Measurements from ENCODE around the gene CTAG1A.
"Not testable (repeated sequence)": the region's sequence is repeated elsewhere in the genome, so short reads cannot be mapped to it uniquely, and the experiment has no call there.

Gene CTAG1A

DNA sequence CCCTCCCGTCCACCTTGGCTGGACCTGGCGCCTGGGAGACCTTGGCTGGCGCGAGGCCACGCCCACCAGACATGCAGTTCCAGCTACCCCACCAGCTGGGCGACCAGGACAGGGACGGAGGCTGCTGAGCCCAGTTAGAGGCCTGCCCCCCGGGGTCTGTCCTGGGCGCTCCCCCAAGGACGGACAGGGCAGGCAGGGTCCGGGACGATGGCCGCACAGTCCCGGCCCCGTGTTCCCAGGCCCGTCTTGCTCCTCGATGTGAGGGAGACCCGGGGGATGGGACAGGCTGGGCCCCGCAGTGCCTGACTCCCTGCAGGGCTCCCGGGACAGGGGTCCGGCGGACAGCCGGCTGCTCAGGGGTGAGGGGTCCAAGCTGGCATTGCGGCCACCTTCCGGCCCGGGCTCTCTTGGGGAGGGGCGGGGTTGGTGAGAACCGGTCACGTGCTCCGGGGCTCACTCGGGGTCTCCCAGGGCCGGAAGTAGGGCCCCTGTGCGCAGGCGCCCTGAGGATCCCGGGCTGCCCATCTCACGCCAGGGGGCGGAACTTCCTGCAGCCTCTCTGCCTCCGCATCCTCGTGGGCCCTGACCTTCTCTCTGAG lies at the start of gene CTAG1A:
CTAG1A (plus strand) TSS at position 549 of the 599 bp plus-strand sequence. CDS start 74 bp downstream, outside the sequence.
- not testable (repeated sequence) for DNase-seq

DNA sequence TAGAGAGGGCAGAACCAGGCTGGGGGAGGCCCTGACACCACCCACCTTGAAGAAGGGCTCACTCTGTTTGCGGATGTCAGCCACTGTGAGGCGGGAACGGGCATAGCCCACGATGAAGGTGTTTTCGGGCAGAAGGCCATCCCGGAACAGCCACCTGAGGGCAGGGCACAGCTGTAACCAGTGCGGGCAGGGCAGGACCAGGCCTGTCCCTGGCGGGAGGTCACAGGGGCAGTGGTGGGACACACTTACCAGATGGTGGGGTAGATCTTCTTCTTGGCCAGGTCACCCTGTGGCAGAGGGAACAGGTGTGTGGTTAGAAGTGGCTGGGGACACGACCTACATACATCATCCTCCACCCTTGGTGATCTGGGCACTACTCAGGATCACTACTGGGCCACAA lies 49.0 kb upstream of the CTAG1A start:
- no peak for DNase-seq

DNA sequence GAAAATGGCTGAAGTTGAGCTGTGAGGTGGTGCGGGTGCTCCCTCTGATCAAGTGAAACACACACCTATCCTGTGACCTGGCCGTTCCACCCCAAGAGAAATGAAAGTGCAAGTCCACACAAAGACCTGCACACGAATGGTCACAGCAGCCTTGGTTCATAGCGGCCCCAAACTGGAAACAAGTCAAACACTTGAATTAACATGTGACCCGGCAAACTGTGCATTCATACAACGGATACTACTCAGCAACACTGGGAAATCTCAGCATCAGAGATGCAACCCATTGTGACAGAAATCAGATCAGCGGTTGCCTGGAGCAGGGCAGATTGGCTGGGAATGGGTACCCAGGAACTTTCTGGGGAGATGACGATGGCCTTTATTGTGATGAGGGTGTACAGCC lies 45.9 kb upstream of the CTAG1A start:
- no peak for DNase-seq

DNA sequence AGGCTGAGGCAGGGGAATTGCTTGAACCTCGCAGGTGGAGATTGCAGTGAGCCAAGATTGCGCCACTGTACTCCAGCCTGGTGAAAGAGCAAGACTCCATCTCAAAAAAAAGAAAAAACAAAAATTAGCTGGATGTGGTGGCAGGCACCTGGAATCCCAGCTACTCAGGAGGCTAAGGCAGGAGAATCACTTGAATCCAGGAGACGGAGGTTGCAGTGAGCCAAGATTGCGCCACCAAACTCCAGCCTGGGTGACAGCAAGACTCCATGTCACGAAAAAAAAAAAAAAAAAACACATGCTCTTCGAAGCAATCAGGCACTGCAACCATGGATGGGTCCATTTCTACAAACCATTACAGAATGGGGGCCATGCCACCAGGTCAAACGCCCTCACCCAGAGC lies 44.6 kb upstream of the CTAG1A start:
- DNase-seq, result not testable (repeated sequence)

DNA sequence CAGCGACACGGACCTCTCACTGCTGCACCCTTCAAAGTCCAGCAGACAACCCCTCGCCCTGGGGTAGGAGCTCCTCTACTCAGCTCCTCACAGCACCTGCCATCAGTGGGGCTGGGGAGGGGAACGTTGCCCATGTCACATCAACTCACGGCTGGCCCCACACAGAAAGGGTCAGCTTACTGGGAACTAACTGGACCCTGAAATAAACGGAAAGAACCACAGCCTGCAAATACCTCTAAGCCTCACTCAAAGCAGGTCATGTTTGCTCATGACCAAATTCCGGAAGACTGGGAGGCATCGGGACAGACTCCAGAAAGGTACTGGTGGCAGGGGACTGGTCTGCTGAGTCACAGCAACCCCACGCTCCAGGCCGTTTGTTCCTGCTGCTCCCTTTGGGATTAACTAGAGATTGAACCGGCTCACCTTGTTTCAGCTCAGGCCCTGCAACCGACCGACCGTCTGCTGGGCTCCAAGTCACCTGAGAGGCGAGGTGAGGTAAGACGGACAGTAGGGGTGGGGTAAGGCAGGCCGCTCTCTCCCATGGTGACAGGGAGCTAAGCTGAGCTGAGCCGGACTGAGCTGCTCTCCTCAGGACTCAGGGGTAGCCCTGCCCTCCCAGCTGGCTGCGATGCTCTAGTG lies 43.9 kb upstream of the CTAG1A start:
- no peak for DNase-seq

DNA sequence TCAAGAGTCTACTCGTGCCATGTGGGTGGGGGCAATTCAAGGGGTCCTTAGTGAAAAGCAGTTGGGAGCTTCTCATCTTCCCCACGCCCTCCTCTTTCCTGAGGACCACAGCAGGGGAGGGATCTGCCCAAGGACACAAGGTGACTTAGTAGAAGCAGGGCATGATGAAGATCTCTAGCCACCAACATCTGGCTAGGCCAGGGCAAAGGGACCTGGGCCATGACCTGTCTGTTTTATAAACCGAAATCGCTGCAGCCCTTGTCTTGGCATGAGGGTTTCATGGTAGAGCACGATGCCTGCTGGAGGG lies 43.4 kb upstream of the CTAG1A start:
- no peak for DNase-seq

DNA sequence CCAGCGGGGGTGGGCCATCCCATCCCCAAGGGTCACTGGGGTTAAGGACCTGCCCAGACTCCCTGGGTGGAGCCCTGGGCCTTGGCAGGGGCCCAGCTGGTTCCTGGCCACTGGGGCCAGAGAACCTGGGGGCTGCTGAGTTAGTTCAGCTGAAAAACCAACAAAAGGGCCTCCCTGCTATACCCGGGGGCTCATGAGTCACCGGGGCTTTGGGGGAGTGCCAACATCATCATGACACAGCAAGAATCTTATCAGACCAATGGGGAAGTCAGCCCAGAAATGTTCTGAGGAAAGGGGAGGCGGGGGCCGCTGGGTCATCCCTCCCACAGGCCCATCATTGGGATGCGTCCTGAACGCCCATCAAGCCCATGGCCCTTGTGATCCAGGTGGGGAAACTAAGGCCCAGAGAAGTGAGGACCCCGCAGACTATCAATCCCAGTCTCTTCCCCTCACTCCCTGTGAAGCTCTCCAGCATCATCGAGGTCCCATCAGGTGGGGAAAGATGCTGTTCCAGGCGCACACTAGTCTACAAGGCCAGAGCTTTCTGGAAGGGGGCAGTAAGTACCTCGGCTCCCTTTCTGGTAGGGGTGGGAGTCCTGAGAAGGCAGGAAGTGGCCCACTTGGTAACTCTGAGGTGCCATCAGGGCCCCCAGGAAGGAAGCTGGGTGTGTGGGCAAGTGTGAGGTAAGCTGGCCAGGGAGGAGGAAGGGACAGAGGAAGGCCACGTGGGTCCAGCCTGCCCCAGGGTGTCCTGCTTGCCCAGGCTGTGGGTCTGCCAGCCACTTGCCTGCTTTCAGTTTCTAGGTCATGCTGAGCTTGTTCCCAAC lies 42.8 kb upstream of the CTAG1A start:
- DNase-seq, result no peak

DNA sequence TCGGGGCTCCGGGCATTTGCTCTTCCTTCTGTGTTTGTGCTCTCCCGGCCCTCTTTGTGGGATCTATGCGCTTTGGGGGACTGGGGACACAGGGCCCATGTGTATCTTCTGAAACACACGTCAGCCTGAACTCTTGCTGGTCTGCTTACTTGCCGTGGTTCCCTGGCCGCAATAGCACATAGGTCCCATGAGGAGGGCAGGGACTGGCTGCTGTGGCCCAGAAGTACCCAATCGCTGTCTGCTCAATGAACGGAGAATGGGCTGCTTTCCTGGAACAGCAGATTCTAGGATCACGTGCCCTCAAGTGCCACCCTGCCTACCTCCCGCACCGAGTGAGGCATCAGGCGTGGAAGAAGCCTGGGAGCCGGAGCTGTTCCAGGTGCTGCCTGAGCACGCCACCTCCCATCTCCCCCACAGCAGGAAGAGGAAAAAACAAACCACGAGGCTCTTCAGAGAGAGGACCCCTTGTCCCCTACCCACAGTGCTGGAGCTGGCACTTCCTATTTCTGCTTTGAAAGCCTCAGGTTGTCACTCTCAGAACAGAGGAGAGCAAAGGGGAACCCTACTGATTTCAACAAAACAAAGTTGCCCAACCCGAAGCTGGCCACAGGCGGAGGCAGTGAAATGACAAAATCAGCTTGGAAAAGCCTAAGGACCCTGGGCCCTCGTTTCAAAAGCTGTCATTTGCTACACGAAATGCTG lies 42.1 kb upstream of the CTAG1A start:
- DNase-seq, result no peak

DNA sequence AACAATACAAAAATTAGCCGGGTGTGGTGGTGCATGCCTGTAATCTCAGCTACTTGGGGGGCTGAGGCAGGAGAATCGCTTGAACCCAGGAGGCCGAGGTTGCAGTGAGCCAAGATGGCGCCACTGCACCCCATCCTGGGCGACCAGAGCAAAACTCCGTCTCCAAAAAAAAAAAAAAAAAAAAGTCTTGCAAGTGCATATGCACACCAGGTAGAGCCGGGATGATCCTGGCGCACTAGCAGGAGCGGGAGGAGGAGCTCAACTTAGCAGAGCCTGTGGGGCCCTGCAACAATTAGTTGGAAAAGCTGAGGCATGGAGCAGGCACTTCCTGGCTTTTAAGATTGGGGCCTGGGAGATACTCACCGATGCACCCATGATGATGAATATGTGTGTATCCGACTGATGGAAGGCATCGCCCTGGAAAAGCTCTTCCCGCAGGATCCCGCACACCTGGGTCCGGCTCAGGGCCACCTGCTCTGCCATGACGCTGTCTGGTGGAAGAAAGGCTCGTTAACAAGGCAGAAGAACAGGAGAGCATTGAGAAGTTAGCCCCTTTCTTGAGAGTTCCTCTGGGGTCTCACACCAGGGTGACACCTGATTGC lies 39.2 kb upstream of the CTAG1A start:
- no peak for DNase-seq

DNA sequence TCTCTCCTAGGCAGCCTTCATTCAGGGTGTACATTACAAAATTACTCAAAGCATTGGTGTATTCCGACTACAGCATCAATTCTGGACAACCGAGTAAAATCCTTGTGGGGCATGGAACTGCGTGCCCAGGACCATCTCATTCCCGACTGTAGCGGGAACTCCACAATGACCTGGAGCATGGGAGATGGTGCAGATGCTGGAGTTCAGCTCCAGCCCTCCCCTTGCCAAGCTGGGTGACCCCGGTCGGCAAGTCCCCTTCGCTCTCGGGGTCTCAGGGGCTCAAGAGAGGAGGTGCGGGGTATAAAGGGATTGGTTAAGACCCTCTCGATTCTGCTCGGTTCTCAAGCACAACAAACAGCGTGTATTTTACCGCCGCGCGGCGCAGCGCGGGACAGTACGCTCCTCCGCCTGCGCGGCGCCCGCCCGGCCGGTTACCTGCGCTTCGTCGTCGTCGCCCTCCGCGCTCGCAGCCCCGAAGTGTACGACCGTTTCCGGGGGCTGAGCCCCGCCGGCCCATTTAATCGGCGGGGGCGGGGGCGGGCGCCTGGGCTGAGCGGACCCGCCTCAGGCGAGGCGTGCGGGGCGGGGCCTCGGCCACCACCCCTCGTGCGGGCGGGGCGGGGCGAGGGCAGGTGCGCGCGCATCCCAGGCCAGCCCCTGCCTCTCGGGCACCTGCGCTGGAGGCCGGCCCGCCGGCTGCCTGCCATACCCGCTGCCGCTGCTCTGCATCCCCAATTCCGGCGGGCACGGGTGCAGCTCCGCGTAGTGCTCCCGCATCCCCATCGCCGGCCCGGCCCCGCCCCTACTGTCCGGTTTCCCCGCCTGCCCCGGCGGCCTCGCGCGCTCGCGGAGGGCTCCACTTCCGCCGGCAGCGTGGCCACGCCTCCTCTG lies 38.3 kb upstream of the CTAG1A start, which contains the start of gene G6PD:
G6PD (minus strand) TSS at position 493 of the 891 bp plus-strand sequence. CDS start 691 bp downstream, outside the sequence.
- peak; percentile 67 for DNase-seq

DNA sequence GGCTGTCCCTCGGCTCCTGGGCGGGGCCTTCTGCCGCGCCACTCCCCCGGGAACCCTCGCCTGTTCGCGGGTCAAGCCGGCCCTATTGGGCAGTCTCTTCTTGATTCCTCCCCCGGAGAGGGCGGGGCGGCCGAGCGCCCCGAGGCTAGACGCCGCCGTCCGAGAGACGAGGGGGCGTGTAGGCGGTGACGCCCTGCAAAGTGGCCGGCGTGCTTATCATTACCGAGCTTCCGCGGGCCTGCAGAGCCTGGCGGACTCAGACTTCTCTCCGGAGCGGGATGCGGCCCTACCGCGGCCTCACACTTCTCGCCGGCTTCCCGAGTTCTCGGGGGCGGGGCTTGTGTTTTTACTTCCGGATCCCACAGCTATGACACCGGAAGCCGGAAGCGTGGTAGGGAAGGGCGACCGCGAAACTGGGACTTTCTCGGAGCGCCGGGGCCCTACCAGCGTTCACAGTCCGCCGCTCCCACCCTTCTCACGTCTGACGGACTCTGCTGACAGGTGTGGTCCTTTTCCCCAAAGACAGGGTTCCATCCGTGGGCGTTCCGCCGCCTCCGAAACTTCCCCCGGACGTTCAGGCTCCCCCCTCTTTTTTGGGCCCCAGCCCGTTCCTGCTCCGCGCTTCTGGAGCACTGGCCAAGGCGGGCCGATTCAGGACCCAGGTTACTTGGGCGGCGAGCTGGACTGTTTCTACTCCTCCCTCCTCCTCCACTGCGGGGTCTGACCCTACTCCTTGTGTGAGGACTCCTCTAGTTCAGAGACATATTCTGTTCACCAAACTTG lies 37.5 kb upstream of the CTAG1A start, which contains the start of gene IKBKG:
IKBKG (plus strand) TSS at position 376 of the 783 bp plus-strand sequence. CDS start 4,383 bp downstream, outside the sequence.
- peak; percentile 88 for DNase-seq

DNA sequence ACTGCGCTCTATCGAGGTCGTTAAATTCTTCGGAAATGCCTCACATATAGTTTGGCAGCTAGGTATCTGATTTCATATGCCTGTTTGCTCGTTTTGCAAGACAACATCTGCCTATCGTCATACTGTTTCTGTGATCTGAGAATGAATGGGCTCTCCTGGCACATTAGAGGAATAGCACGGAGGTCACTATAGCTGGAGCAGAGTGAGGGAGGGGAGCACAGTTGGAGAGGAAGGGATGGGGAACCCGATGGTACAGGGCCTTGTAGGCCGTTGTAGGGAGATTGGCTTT lies 37.0 kb upstream of the CTAG1A start:
- DNase-seq, result no peak

DNA sequence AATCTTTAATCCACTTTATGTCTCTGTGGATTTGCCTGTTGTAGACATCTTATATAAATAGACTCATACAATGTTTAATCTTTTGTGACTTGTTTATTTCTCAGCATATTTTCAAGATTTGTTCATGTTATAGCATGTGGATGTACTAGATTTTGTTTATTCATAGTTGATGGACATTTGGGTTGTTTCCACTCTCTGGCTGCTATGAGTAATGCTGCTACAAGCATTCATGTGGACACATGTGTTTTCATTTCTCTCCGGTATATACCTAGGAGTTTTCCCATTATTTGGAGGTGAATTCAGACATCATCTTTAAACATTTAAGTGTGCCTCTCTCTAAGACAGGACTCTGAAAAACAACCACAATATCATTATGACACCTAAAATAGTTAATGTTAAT lies 35.2 kb upstream of the CTAG1A start:
- no peak for DNase-seq

DNA sequence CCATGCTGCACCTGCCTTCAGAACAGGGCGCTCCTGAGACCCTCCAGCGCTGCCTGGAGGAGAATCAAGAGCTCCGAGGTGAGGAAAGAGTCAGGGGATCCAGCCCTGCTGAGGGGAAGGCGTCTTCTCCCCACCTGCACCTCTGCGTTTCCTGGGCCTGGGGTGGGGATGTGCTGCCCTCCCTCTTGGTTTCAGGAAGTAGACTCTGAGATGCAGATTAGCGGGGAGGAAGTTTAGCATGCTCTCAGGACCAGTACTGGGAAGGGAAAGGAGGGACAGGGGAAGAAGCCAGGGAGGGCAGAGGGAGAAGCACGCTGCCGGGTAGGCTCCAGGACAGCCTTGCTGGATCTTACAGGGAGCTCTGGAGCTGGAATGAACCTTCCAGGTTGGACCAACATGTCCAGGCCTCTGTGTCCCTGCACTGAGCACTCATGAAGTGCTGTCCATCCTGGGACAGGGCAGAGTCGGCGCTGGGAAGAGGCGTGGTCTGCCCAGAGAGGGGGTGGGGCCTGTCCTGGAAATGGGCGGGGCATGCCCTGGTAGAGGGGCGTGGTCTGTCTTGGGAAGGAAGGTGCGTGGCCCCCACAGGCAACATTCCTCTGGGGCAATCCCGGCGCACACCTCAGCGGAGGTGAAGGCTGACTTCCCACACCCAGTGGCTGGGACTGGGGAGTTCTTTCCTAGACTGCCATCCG lies 32.7 kb upstream of the CTAG1A start:
- DNase-seq, result not testable (repeated sequence)

DNA sequence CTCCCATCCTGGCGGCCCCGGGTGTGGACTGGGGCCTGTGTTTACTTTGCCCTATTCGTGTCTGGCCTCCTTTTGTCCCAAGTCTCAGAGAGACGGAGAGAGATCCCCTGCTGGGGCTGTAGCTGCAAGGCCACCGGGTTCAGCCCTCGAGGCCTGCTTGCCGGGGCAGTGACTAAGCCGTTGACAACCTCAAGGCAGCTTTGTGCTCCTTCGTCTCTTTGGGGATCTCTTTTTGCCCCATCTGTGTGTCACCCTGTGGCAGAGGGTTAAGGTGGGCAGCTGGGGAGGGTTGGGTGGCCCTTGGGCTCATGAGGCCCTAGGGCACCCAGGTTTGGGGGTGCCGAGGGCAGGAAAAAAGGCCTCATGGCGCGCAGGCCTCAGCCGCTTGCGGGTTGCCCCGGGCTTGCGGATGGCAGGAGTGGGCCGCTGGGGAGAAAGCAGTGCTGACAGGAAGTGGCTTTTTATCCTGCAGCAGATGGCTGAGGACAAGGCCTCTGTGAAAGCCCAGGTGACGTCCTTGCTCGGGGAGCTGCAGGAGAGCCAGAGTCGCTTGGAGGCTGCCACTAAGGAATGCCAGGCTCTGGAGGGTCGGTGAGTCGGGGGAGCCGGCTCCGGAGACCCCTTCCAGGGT lies 26.8 kb upstream of the CTAG1A start:
- not testable (repeated sequence) for DNase-seq

DNA sequence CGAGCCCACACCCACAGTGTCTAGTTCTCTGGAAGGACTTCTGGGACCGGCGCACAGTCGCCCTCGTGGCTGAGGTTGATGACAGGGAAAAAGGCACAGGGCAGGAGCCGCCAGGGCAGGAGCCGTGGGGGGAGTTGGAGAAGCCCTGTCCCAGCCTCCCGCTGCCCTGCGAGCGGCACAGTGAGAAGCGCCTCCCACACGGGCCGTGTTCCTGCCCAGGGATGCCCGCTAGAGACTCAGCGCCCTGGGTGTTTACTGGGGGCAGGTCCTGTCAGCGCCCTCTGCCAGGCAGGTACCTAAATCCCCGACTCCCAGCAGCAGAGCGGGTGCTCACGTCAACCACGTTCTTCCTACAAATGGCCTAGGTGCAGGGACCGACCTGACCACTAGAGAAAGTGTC lies 26.0 kb upstream of the CTAG1A start:
- not testable (repeated sequence) for DNase-seq

DNA sequence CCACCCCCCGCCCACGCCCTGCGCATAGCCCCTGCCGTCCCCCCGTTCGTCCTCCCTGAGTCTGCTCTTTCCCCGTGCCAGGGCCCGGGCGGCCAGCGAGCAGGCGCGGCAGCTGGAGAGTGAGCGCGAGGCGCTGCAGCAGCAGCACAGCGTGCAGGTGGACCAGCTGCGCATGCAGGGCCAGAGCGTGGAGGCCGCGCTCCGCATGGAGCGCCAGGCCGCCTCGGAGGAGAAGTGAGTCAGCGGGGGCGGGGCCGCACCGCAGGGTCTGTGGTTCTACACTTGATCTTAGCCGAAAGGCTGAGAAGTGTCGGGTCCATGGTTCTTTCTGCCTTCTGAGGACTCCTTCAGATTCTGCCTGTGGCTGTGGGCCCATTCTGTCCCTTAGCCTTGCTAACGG lies 24.6 kb upstream of the CTAG1A start:
- DNase-seq, result not testable (repeated sequence)

DNA sequence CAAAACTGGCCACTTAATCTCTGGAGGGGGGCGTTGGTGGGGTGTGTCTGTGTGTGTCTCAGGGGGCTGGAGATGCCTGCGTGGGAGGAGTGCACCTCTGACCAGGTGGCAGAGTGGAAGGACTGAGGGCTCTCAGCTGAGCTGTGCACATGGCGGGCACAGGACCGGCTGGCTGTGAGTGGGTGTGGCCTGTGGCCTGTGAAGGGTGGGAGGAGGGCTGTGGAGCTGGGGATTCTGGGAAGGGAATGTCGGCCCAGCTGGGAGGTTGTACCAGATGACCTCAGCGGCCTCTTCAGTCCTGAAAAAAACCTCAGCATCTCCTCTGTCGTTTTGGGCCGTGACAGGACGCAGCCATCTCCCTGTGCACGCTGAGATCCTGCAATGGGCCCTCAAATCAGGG lies 22.6 kb upstream of the CTAG1A start:
- not testable (repeated sequence) for DNase-seq

DNA sequence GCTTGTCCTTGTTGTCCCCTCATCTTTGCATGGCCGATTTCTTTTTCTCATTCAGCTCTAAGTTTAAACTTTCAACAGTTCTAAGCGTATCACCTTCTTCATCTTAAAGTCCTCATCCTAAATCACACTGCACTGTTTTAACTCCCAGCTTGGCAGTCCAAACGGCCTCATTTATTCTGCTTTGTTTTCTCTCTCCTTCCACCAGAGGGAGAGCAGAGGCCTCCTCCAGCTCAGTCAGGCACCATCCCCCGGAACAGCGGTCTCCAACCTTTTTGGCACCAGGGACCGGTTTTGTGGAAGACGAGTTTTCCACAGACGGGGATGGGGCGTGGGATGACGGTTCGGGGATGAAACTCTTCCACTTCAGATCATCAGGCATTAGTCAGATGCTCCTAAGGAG lies 14.6 kb upstream of the CTAG1A start:
- not testable (repeated sequence) for DNase-seq

DNA sequence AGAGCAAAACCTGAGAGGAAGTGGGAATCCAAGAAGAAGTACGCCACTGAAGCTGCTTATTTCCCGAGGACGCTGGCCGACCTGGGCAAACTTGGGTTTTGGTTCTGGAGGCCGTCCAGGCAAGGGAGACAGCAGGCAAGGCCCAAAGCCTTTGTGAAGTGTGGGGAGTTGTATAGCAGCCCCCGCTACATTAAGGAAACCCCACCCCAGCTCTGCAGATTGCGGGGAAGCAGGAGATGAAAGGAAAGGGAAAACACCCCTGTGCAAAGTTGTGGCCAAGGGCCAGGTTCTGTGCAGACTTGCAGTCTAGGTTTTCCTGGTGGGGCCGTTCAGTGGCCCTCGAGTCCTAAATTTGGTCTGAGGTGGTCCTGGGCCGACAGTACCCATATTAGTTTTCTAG lies 11.9 kb upstream of the CTAG1A start:
- DNase-seq, result not testable (repeated sequence)

All from NCI-H748 treated with DMSO at 0.1 percent for 48 hours (cell line).